ENCODE data around the gene SEPTIN8. TPM values are rescaled to one million over a fixed set of nuclear protein-coding genes. Genes with fewer than 3 reads are reported as not detected.

SEPTIN8 gene
- total RNA-seq, 1 donor from 2014 or later = 27.2 TPM

GRCh38 chr5:132756542-132756941 is 20.5 kb downstream of the SEPTIN8 start:
- H3K27ac ChIP-seq (replicated peaks) = no peak overlapping the region
- DNase-seq = no peak
- no peak overlapping the region for H3K4me3 ChIP-seq
- intact Hi-C loops (cut with micrococcal nuclease) = no loop called here
- H3K4me1 ChIP-seq = no peaks in the 10 kb centered on the region
- H3K27me3 ChIP-seq (ENCODE audit: low read depth) = no peaks in the 10 kb centered on the region
- no peak for TF ChIP-seq CTCF (IDR thresholded peaks at IDR 0.05; ENCODE audit: borderline replicate concordance)
- H3K36me3 ChIP-seq = peaks cover 60% of the 10 kb centered on the region
- H3K9me3 ChIP-seq (replicated peaks) = no peaks in the 10 kb centered on the region

DNA sequence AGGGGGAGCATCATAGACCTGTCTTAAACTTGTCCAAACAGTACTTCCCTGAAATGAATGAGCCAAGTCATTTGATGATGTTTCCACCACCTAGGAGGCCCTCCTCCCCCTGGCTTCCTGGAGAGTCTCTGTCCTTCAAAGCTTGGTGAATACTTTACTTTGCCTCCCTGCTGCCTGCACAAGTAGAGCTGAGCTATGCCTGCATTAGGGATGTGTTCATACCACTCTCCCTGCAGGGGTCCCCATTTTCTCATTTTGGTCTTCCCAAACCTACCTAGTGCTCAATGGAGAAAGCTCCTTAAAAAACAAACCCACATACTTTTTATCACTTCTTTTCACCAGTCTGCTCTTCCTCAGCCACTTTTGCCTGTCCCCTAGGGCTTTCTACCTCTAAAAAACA is 22.1 kb downstream of the SEPTIN8 start:
- H3K36me3 ChIP-seq = peaks cover 46% of the 10 kb centered on the region
- TF ChIP-seq CTCF (IDR thresholded peaks at IDR 0.05; ENCODE audit: borderline replicate concordance) = peak; percentile 38
- intact Hi-C loops (cut with micrococcal nuclease) = no loop called here

GRCh38 chr5:132754111-132754510 is 22.9 kb downstream of the SEPTIN8 start:
- H3K9me3 ChIP-seq (replicated peaks) = no peaks in the 10 kb centered on the region
- no peak overlapping the region for H3K4me3 ChIP-seq
- no peak for TF ChIP-seq CTCF (IDR thresholded peaks at IDR 0.05; ENCODE audit: borderline replicate concordance)
- peaks cover 38% of the 10 kb centered on the region for H3K36me3 ChIP-seq
- no peaks in the 10 kb centered on the region for H3K27me3 ChIP-seq (ENCODE audit: low read depth)
- no peaks in the 10 kb centered on the region for H3K4me1 ChIP-seq
- DNase-seq = no peak
- intact Hi-C loops (cut with micrococcal nuclease) = no loop called here
- H3K27ac ChIP-seq (replicated peaks) = no peak overlapping the region

More for the DNA sequence above, 22.1 kb downstream of the SEPTIN8 start:
- Histone ChIP-seq H3K4me3 (no peak overlapping the region), H3K9me3 (replicated peaks) (no peaks in the 10 kb centered on the region), H3K27me3 (ENCODE audit: low read depth) (no peaks in the 10 kb centered on the region), H3K27ac (replicated peaks) (no peak overlapping the region), H3K4me1 (no peaks in the 10 kb centered on the region)
- no peak for DNase-seq

GRCh38 chr5:132753135-132753987 is 23.7 kb downstream of the SEPTIN8 start:
- intact Hi-C loops (cut with micrococcal nuclease) = no loop called here
- H3K9me3 ChIP-seq (replicated peaks) = no peaks in the 10 kb centered on the region
- no peak overlapping the region for H3K4me3 ChIP-seq
- H3K36me3 ChIP-seq = peaks cover 30% of the 10 kb centered on the region
- no peak overlapping the region for H3K27ac ChIP-seq (replicated peaks)
- H3K27me3 ChIP-seq (ENCODE audit: low read depth) = no peaks in the 10 kb centered on the region
- H3K4me1 ChIP-seq = no peaks in the 10 kb centered on the region
- no peak for DNase-seq
- no peak for TF ChIP-seq CTCF (IDR thresholded peaks at IDR 0.05; ENCODE audit: borderline replicate concordance)

DNA sequence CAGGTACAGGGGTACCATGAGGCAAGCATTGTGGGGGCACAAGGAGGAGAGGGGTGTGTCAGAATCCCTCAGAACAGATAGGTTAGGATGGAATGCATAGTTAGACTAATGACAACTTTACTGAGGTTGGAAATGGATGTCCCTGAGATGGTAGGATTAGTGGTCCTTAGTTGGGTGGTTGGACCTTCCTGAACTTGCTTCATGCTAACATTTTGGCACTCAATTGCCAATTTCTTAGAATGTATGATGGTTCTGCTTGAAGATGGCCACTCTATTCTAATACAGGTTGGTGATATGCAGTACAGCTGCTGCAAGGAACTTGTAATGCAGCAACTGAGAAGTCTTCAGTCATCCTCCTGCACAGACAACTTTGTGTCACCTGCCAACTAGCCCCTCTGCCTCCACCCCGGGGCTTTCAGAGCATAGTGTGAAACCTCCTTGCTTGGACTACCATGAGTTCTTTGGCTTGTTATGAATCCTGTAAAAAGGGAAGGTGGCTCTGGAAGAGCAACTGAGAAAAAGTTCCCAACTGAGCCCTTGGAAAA is 24.4 kb downstream of the SEPTIN8 start:
- H3K4me1 ChIP-seq = peaks cover 2% of the 10 kb centered on the region
- H3K27me3 ChIP-seq (ENCODE audit: low read depth) = peaks cover 1% of the 10 kb centered on the region
- no peak overlapping the region for H3K27ac ChIP-seq (replicated peaks)
- H3K9me3 ChIP-seq (replicated peaks) = no peaks in the 10 kb centered on the region
- intact Hi-C loops (cut with micrococcal nuclease) = no loop called here
- no peak for DNase-seq
- no peak for TF ChIP-seq CTCF (IDR thresholded peaks at IDR 0.05; ENCODE audit: borderline replicate concordance)
- H3K4me3 ChIP-seq = no peak overlapping the region
- peaks cover 23% of the 10 kb centered on the region for H3K36me3 ChIP-seq
